Medulla oblongata (tissue), 1 donor: ENCODE measurements around the gene ZBTB4.

Source experiments
- DNase-seq: peaks from one replicate; pipeline ENCODE4 v3.0.0-alpha.2; 2015; ENCODE audit errors: extremely low spot score

Gene ZBTB4

GRCh38 chr17:7440113-7440833 is 39.2 kb downstream of the ZBTB4 start:
- DNase-seq = peak; percentile 28

DNA sequence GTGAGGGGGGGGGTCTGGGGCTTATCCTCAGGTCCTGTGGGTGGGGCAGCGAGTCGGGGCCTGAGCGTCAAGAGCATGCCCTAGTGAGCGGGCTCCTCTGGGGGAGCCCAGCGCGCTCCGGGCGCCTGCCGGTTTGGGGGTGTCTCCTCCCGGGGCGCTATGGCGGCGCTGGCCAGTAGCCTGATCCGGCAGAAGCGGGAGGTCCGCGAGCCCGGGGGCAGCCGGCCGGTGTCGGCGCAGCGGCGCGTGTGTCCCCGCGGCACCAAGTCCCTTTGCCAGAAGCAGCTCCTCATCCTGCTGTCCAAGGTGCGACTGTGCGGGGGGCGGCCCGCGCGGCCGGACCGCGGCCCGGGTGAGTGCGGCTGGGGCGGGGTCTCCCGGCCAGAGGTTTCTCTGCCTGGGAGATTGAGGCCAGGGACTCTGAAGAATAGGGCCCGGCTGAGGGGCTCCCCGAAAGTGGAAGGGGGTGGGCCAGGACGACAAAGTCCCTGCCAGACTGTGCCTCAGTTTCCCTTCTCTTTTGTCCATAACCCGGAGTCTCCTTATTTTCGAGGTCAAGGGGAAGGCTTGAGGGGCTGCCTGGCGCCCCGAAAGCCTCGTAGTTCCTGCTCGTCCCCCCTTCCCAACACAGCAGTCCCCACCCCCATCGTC is 39.8 kb downstream of the ZBTB4 start, which contains the start of gene FGF11:
Gene FGF11 (plus strand): TSS at position 51 of the 651 bp plus-strand sequence. CDS start 109 bp downstream, at position 160.
- DNase-seq = no peak

GRCh38 chr17:7438656-7439460 is 40.6 kb downstream of the ZBTB4 start:
- DNase-seq = no peak

DNA sequence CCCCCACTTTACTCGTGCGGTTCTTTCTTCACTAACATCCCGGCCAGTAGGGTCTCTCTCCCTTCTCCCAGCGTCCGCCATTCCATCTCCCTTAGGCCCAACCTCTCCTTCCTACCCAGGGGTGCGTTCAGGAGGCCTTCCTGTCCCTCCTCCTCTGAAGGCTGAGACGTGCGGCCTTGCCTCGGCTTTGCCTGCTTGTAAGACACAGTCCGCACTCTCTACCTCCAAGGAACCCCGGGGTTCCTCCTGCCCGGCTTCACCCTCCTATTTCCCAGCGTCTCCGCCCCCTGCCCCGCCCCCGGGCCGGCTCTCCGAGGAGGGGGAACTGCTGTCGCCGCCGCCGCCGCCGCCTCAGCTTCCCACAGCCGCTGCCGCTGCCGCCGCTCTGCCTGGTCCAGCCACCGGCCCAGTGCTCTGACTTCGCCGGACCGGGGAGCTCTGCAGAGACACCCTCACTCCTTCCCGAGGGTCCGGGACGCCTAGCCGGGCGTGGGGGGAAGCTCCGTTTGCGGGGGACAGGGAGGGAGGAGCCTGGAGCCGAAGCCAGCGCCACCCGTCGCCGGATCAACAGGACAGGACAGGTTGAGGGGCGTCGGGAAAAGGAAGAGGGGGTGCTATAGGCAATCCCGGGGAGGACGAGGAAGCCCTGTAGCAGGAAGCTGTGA is 41.3 kb downstream of the ZBTB4 start:
- peak; percentile 69 for DNase-seq

GRCh38 chr17:7437369-7437863 is 42.0 kb downstream of the ZBTB4 start:
- DNase-seq = no peak

DNA sequence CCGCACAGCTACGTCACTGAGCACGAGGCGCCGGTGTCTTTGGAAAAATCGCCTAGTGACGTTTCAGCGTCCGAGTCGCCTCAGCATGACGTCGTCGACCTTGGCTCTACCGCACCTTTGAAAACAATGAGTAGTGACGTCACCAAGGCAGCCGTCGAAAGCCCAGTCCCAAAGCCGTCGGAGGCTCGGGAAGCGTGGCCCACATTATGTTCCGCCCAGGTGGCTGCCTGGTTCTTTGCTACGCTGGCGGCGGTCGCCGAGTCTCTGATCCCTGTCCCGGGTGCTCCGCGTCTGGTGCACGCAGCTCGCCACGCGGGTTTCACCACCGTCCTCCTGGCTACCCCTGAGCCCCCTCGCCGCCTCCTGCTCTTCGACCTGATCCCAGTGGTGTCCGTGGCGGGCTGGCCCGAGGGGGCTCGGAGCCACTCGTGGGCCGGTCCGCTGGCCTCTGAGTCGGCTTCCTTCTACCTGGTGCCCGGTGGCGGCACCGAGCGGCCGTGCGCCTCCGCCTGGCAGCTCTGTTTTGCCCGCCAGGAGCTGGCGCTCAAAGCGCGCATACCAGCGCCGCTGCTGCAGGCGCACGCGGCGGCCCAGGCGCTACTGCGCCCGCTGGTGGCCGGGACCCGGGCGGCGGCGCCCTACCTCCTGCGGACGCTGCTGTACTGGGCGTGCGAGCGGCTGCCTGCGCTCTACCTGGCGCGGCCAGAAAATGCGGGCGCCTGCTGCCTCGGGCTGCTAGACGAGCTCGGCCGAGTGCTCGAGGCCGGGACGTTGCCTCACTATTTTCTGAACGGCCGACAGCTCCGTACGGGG is 42.7 kb downstream of the ZBTB4 start:
- DNase-seq = peak; percentile 82

- no peak for DNase-seq
These were observed 43.5 kb downstream of the ZBTB4 start for GRCh38 chr17:7435676-7436555.

DNA sequence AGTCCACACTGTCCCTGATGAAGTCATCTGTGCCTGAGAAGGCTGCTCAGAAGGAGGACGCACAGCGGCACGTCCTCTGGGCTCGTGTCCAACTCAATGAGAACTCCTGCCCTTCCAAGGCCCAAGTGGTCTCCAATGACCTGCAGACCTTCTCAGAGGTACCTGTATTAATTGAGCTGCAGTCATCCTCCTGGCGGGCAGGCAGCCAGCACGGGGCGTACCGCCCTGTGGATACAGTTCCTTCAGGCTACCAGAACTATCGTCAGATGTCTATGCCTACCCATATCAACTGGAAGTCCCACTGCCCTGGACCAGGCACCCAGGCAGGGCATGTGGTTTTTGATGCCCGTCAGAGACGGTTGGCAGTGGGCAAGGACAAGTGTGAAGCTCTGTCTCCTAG is 47.1 kb downstream of the ZBTB4 start:
- no peak for DNase-seq

DNA sequence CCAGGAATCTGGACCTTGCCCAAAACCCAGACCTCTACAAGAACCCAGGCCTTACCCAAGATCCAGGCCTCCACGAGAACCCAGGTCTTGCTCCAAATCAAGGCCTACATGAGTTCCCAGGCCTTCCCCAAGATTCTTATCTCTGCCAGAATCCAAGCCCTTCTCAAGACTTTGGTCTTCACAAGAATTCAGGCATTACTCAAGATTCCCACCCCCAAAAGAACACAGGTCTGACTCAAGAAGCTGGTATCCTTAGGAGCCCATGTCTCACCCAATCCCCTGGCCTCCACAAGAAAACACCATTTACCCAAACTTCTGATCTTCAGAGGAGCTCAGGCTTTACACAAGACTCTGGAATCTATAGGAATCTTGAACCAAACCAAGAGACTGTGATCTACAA is 48.2 kb downstream of the ZBTB4 start:
- no peak for DNase-seq

DNA sequence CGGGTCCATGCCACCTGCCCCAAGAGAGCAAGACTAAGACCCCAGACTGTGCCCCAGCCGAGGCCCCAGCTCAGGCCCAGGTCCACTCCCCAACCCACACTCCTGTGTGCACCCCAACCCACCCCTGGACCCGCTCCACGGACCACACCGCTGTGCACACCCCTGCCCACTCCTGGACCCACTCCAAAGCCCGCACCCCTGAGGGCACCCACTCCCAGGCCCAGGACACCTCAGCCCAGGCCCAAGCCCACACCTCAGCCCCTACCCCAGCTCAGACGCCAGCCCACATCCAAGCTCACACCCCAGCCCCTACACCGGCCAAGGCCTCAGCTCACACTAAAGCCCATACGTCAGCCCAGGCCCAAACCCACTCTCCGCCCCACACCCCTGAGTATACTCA is 49.7 kb downstream of the ZBTB4 start:
- no peak for DNase-seq

- no peak for DNase-seq
These were observed 50.9 kb downstream of the ZBTB4 start, which contains the start of gene SPEM3 for GRCh38 chr17:7428557-7428956. SPEM3 (plus strand) TSS chr17:7428857; CDS start chr17:7428903, 46 bp downstream.

DNA sequence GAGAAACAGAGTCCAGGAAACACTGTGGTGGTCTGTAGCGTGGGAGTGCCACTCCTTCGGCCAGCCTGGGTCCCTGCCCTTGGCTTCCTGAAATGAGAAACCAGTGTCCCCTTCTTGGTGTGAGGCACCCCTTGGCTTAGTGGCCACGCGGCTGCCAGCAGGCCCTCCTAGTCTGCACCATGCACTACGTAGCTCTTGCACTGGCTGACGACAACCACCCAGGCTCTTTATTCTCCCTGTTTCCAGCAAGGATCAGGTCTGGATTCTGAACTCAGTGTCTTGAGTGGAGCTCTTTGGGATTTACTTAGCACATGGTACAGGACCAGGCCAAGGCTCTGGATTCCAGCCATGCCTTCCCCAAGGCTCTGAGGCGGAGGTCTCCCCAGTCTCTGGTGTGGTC is 51.9 kb downstream of the ZBTB4 start:
- DNase-seq = no peak

GRCh38 chr17:7426896-7427489 is 52.4 kb downstream of the ZBTB4 start:
- DNase-seq = no peak

DNA sequence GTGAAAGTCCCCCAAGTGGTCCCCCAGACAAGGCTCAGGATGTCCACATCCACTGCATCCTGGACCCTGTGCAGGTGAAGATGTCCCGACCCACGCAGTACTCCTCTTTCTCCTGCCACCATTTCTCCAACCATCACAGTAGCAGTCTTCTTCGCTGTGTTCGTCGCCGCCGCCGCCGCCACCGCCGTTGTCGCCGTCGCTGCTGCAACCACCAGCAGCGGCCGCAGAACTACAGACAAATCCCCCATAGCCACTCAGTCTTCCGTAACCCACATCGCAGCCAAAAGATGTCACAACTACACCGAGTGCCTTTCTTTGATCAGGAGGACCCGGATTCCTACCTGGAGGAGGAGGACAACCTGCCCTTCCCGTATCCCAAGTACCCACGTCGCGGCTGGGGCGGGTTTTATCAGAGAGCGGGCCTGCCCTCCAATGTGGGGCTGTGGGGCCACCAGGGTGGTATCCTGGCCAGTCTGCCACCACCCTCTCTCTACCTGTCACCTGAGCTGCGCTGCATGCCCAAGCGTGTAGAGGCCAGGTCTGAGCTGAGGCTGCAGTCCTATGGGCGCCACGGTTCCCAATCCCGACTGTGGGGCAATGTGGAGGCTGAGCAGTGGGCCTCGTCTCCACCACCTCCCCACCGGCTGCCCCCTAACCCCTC is 53.1 kb downstream of the ZBTB4 start:
- no peak for DNase-seq

DNA sequence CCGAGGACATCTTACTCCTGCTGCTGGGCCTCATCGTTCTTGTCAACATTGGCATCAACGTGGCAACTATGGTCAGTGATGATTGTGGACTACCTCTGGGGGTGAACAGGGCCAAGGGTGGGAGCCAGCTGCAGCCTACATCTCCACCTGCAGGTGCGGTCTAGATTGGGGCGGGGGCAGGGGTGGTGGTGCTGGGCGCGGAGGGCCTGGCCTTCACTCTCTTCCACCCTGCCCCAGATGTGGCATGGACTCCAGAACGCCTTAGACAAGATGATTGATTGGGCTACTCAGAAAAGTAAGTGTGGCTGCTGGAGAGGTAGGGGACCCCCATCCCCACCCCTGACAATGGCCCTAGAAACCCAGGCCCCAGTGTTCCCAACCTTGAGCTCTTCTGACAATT is 53.7 kb downstream of the ZBTB4 start:
- DNase-seq = no peak

DNA sequence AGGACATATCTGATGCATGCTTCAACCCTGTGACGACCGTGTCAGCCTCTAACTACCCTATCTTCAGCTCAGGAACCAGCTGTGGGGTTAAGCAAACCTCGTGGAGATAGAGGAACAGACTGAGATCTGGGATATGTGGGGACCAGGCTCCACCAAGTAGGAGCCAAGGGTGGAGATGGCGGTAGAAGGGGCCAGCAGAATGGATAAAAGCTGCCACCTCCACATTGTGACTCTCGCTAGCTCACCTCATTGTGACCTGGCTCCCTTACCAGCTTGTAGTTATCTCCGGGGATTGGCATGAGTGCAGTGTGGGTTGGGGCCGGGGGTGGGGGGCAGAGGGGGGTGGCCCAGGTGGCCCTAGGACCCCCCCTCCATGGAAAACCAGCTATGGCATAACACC is 54.1 kb downstream of the ZBTB4 start, which contains the start of gene SPEM2:
Gene SPEM2 (plus strand): TSS at position 301 of the 400 bp plus-strand sequence. CDS start 73 bp downstream, at position 374.
- no peak for DNase-seq

DNA sequence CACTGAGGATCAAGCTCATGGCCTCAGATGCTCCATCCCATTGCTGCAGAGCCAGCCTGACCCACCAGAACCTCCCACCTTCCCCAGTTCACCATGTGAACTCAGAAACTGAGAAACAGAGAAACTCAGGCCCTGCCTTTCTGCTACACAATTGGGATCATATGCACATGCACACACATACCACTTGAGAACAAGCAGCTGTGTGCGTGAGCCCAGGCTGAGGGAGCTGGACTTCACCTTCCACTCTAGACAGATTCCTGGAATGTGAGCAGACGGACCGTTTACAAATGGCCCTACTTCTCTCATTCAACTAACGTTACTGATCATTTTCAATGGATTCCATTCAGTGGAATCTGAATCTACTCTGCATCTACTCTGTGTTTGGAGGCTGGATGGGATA is 55.8 kb downstream of the ZBTB4 start:
- DNase-seq = no peak

DNA sequence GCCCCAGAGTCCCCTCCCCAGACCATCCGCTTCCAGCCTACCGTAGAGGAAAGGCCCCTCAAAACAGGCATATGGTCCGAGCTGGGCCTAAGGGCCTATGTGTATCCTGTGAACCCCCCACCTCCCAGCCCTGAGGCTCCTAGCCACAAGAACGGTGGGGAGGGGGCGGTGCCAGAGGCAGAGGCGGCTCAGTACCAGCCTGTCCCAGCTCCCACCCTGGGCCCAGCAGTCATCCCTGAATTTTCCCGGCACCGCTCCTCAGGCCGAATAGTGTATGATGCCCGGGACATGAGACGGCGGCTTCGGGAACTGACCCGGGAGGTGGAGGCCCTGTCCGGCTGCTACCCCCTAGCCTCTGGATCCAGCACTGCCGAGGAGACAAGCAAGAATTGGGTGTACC is 58.2 kb downstream of the ZBTB4 start:
- no peak for DNase-seq
